ENCODE data around the gene SGMS2. TPM values are rescaled to one million over a fixed set of nuclear protein-coding genes. Genes with fewer than 3 reads are reported as not detected.

SGMS2 gene
- total and polyA plus RNA-seq, 2 donors (not counting 1 experiment from before 2014, with no cell fraction given): 0.12 TPM; not detected in 1

GRCh38 chr4:107916623-107917022 is 91.9 kb downstream of the SGMS2 start:
- H3K27me3 ChIP-seq (replicated peaks in 1 of 4; ENCODE audit: control extremely low read depth in 1 of 4, control insufficient read depth in 3 of 4, insufficient read depth in 4 of 4, low read length in 3 of 4): peaks cover 0 to under 1% (median 0%) of the 10 kb centered on the region in 4 experiments
- ATAC-seq (ENCODE audit: low read depth) (no peak), DNase-seq (no peak)
- H3K9ac ChIP-seq (ENCODE audit: low read length): no peak overlapping the region
- H3K36me3 ChIP-seq (replicated peaks in 1 of 2; ENCODE audit: control extremely low read depth in 1 of 2, control insufficient read depth in 1 of 2, extremely low read depth in 1 of 2, insufficient read depth in 2 of 2, low read length in 1 of 2): no peaks in the 10 kb centered on the region
- H3K4me3 Mint-ChIP-seq: no peak overlapping the region
- H4K20me1 ChIP-seq (ENCODE audit: control insufficient read depth, insufficient read depth, low read length, poor library complexity, severe bottlenecking): no peaks in the 10 kb centered on the region
- no peak overlapping the region for H3K27ac Mint-ChIP-seq
- H3K9me3 ChIP-seq (ENCODE audit: control extremely low read depth in 1 of 3, control insufficient read depth in 2 of 3, insufficient read depth in 1 of 3, low read length in 2 of 3): peaks cover 4 to 11% (median 4%) of the 10 kb centered on the region in 3 donors
- no peak overlapping the region for H3K4me2 ChIP-seq (replicated peaks; ENCODE audit: low read depth, low read length, poor library complexity, severe bottlenecking)
- H3K4me3 ChIP-seq (ENCODE audit: control extremely low read depth in 1 of 5, extremely low read depth in 1 of 5, insufficient read depth in 1 of 5, low read depth in 2 of 5, low read length in 4 of 5): no peak overlapping the region
- no peak for TF ChIP-seq EZH2 (IDR thresholded peaks at IDR 0.05; ENCODE audit: borderline replicate concordance, insufficient read depth, low read depth, low read length, poor library complexity, severe bottlenecking)
- ChIA-PET POLR2A (no interaction called here), CTCF (interaction anchor here (2.4 kb wide), 1 partner anchor 158 kb away, joined by 7 read pairs; no protein-coding TSS in a partner anchor)
- intact Hi-C loops (cut with micrococcal nuclease): no loop called here
- H2AFZ ChIP-seq (ENCODE audit: insufficient read depth, low read depth, low read length, poor library complexity, severe bottlenecking): no peak overlapping the region
- H3K9me3 Mint-ChIP-seq (ENCODE audit: insufficient read depth): peaks cover 8% of the 10 kb centered on the region
- H3K27me3 Mint-ChIP-seq: peaks cover 10% of the 10 kb centered on the region
- no peaks in the 10 kb centered on the region for H3K79me2 ChIP-seq (ENCODE audit: control insufficient read depth, insufficient read depth, low read length)
- H3K27ac ChIP-seq (ENCODE audit: low read length in 2 of 2): no peak overlapping the region
- H3K4me1 Mint-ChIP-seq: peaks cover 2% of the 10 kb centered on the region
- H3K4me1 ChIP-seq (ENCODE audit: control insufficient read depth in 2 of 2, insufficient read depth in 2 of 2, low read length in 2 of 2): no peaks in the 10 kb centered on the region

DNA sequence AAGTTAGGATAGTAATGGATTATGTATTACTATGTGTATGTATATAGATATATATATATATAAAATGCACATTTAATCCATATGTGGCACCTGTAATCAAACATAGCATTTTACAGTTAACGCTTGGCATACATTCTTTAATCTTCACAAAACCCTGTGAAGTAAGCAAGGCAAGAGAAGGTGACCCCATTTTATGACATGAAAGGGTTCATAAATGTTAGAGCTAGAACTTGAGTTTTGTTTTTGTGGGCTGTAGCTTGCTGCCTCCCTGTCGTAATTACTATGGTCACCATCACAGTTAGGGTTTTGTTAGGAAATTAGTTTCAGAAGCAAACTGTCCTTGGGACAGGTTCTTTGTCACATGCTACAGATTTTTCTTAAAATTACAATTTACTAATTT is 92.8 kb downstream of the SGMS2 start:
- ChIA-PET POLR2A (no interaction called here), CTCF (interaction anchor here (2.4 kb wide), 1 partner anchor 159 kb away, joined by 7 read pairs; no protein-coding TSS in a partner anchor)
- no peak overlapping the region for H3K27ac Mint-ChIP-seq
- Histone ChIP-seq H3K9ac (ENCODE audit: low read length) (no peak overlapping the region), H3K9me3 (ENCODE audit: control extremely low read depth in 1 of 3, control insufficient read depth in 2 of 3, insufficient read depth in 1 of 3, low read length in 2 of 3) (peaks cover 4 to 11% (median 4%) of the 10 kb centered on the region in 3 donors), H4K20me1 (ENCODE audit: control insufficient read depth, insufficient read depth, low read length, poor library complexity, severe bottlenecking) (no peaks in the 10 kb centered on the region), H3K4me2 (replicated peaks; ENCODE audit: low read depth, low read length, poor library complexity, severe bottlenecking) (no peak overlapping the region), H3K27ac (ENCODE audit: low read length in 2 of 2) (no peak overlapping the region), H3K4me3 (ENCODE audit: control extremely low read depth in 1 of 5, extremely low read depth in 1 of 5, insufficient read depth in 1 of 5, low read depth in 2 of 5, low read length in 4 of 5) (no peak overlapping the region), H3K79me2 (ENCODE audit: control insufficient read depth, insufficient read depth, low read length) (no peaks in the 10 kb centered on the region), H2AFZ (ENCODE audit: insufficient read depth, low read depth, low read length, poor library complexity, severe bottlenecking) (no peak overlapping the region), H3K4me1 (ENCODE audit: control insufficient read depth in 2 of 2, insufficient read depth in 2 of 2, low read length in 2 of 2) (no peaks in the 10 kb centered on the region), H3K27me3 (replicated peaks in 1 of 4; ENCODE audit: control extremely low read depth in 1 of 4, control insufficient read depth in 3 of 4, insufficient read depth in 4 of 4, low read length in 3 of 4) (peaks cover 0 to 3% (median 0%) of the 10 kb centered on the region in 4 experiments), H3K36me3 (replicated peaks in 1 of 2; ENCODE audit: control extremely low read depth in 1 of 2, control insufficient read depth in 1 of 2, extremely low read depth in 1 of 2, insufficient read depth in 2 of 2, low read length in 1 of 2) (no peaks in the 10 kb centered on the region)
- TF ChIP-seq, protein P1, sequence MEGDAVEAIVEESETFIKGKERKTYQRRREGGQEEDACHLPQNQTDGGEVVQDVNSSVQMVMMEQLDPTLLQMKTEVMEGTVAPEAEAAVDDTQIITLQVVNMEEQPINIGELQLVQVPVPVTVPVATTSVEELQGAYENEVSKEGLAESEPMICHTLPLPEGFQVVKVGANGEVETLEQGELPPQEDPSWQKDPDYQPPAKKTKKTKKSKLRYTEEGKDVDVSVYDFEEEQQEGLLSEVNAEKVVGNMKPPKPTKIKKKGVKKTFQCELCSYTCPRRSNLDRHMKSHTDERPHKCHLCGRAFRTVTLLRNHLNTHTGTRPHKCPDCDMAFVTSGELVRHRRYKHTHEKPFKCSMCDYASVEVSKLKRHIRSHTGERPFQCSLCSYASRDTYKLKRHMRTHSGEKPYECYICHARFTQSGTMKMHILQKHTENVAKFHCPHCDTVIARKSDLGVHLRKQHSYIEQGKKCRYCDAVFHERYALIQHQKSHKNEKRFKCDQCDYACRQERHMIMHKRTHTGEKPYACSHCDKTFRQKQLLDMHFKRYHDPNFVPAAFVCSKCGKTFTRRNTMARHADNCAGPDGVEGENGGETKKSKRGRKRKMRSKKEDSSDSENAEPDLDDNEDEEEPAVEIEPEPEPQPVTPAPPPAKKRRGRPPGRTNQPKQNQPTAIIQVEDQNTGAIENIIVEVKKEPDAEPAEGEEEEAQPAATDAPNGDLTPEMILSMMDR (IDR thresholded peaks at IDR 0.05): no peak
- TF ChIP-seq EZH2 (IDR thresholded peaks at IDR 0.05; ENCODE audit: borderline replicate concordance, insufficient read depth, low read depth, low read length, poor library complexity, severe bottlenecking): no peak
- intact Hi-C loops (cut with micrococcal nuclease): no loop called here
- peaks cover 8% of the 10 kb centered on the region for H3K9me3 Mint-ChIP-seq (ENCODE audit: insufficient read depth)
- H3K4me1 Mint-ChIP-seq: peaks cover 2% of the 10 kb centered on the region
- H3K4me3 Mint-ChIP-seq: no peak overlapping the region
- peaks cover 10% of the 10 kb centered on the region for H3K27me3 Mint-ChIP-seq
- ATAC-seq (ENCODE audit: low read depth) (no peak), DNase-seq (no peak)
- no CpG with 5 or more reads among the region's 2 CpGs for WGBS (ENCODE audit: insufficient coverage)

Data from B cell (primary cell).